HG03565 (cell line): ENCODE data around the gene HNRNPUL1.
"Not testable (repeated sequence)": the region's sequence is repeated elsewhere in the genome, so short reads cannot be mapped to it uniquely, and the experiment has no call there.

Experiments
- ATAC-seq: cut with Tn5 transposase; IDR thresholded peaks from one replicate; pipeline ENCODE4 v1.9.1; 2021; ENCODE audit warnings: mild to moderate bottlenecking, moderate library complexity; ENCODE audit not compliant: unreplicated experiment

Gene HNRNPUL1

GRCh38 chr19:41273076-41273475 is 8.9 kb downstream of the HNRNPUL1 start:
- ATAC-seq, result no peak

GRCh38 chr19:41274802-41275201 is 10.6 kb downstream of the HNRNPUL1 start:
- ATAC-seq, result no peak

- ATAC-seq, result no peak
Measured at GRCh38 chr19:41276231-41276630, 12.1 kb downstream of the HNRNPUL1 start.

DNA sequence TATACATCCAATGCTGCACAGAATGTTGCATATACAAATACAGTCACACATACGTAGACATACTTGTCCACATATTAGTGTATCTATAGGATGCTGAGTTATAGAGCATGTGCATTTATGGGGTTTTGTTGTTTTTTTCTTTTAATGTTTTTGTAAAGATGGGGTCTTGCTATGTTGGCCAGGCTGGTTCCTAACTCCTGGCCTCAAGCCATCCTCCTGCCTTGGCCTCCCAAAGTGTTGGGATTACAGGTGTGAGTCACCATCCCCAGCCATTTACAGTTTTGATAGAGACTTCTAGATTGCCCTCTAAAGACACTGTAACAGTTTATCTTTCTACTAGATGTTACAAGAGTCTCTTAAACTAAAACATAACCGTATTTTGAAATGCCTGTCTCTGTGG is 14.3 kb downstream of the HNRNPUL1 start:
- no peak for ATAC-seq

DNA sequence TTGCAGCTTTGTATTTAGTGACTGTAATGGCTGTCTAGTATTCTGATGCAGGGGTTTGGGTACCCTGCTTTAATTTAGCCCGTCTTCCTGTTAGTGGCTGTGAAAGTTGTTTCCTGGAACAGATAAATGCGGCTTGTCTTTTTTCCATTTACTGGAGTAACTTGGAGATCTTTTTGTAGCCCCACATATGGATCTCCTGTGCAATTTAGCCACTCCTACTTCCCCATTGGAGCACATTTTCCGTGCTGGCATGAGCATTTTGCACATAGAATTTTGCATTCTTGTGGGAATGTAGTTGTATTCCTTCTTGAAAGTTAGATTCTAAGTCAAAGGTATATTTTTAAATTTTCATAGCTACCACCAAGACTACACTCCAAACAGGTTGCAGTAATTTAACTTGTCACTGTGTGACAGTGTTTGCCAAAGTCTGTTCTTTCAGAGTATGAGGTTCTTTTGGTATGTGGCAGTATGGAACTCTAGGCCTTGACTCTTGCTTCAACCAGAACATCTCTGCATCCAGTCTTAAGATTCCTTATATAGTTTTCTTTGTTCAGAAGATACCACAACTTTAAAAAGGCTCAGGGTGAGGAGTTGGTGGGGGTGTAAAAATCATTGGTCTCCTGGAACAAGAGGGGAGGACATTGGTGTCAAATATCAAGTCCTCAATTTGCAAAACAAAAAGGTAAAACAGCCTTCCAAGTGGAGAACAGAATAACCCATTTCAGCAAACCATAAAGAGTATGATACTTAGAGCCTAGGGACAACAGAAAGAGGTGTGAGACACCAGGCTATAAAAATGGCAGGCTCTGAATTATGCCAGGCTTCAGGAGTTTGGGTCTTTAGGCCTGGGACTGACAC is 24.7 kb downstream of the HNRNPUL1 start:
- no peak for ATAC-seq

DNA sequence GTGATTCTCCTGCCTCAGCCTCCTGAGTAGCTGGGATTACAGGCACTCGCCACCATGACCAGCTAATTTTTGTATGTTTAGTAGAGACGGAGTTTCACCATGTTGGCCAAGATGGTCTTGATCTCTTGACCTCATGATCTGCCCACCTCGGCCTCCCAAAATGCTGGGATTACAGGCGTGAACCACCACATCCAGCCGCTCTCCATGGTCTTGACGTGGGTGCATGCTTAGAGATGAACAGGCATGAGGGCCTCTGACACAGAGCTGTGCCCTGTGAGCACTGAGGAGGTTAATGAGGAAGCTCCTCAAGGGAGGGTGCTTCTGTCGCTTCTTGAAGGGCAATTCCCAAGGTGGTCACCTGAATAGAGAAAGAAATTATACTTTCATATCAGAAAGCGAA is 25.6 kb downstream of the HNRNPUL1 start:
- not testable (repeated sequence) for ATAC-seq

GRCh38 chr19:41294393-41294792 is 30.2 kb downstream of the HNRNPUL1 start:
- no peak for ATAC-seq

GRCh38 chr19:41295499-41295898 is 31.3 kb downstream of the HNRNPUL1 start:
- no peak for ATAC-seq

DNA sequence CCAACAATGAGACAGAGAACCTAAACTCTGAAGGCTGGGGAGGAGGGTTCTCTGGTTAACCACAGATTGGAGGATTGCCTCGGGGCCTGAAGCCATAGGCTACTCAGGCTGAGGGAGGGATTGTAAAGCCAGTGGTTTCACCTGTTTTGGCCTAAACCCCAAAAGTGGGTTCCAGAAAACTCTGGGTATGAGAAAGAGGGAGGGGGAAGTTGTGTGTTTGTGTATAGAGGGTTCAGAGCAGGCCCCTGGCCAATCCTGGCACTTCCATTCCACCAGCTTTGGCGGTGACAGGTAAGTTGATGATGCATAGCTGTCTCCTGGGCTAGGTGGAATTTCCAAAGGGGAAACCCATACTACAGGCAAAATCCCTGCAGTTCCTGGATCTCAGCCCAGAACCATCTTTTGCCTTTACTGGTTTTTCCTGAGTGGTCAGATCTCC is 32.3 kb downstream of the HNRNPUL1 start:
- no peak for ATAC-seq

DNA sequence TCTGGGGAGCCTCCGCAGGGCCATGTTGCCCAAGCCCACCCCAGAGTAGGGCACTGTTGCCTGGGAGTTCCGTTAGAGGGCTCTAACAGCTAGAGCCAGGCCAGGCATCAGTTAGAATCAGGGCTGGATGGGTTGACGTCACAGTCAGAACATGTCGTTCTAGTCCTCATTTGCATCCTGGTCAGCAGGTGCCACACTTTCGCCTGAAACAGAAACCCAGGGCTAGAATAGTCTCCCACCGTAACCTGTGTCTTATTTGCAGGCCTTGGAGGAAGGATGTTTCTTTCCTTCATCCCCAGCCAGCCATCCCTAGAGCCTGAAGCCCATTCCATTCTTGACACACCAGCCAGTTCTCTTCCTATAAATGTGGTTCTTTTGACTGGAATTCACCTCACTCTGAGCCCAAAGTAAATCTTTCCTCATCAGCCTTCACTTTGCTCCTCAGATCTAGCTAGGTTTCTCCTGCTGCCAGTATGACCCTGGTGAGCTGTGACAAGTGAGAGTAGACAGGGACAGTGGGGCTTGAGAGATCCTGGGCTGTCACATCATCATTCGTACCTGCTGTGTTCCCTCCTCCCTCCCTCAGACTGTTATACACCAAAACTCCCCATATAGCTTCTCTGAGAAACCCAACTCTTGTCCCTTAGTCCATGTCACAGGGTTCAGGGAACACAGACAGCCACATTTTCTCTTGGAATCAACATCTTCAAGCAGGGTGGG is 33.6 kb downstream of the HNRNPUL1 start:
- ATAC-seq, result peak; percentile 50

GRCh38 chr19:41298348-41298964 is 34.3 kb downstream of the HNRNPUL1 start:
- ATAC-seq, result no peak

GRCh38 chr19:41299046-41299754 is 35.0 kb downstream of the HNRNPUL1 start:
- no peak for ATAC-seq

DNA sequence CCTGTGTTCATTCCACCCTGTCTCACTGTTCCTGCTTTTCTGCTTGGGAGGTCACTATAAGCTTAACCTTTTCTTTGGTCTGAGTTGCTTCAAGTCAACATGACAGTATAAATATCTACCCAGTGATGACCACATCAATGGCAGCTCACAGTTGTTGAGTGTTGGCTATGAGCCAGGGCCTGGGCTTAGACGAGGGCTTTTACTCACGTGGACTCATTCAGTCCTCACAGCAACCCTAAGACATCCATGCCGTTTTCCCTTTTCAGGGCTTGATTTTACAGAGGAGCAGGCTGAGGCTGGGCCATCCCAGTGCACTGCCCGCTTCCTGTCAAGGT is 35.5 kb downstream of the HNRNPUL1 start:
- ATAC-seq, result no peak

GRCh38 chr19:41300555-41300954 is 36.4 kb downstream of the HNRNPUL1 start:
- no peak for ATAC-seq

- ATAC-seq, result no peak
Measured at GRCh38 chr19:41302624-41303351, 38.6 kb downstream of the HNRNPUL1 start.

DNA sequence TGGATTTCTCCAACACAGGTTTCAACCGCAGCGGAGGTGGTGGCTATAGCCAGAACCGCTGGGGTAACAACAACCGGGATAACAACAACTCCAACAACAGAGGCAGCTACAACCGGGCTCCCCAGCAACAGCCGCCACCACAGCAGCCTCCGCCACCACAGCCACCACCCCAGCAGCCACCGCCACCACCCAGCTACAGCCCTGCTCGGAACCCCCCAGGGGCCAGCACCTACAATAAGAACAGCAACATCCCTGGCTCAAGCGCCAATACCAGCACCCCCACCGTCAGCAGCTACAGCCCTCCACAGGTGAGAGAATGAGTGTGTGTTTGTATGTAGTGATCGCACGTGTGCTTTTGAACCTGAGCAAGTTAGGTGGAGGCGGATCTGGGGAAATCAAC is 39.8 kb downstream of the HNRNPUL1 start:
- ATAC-seq, result no peak

DNA sequence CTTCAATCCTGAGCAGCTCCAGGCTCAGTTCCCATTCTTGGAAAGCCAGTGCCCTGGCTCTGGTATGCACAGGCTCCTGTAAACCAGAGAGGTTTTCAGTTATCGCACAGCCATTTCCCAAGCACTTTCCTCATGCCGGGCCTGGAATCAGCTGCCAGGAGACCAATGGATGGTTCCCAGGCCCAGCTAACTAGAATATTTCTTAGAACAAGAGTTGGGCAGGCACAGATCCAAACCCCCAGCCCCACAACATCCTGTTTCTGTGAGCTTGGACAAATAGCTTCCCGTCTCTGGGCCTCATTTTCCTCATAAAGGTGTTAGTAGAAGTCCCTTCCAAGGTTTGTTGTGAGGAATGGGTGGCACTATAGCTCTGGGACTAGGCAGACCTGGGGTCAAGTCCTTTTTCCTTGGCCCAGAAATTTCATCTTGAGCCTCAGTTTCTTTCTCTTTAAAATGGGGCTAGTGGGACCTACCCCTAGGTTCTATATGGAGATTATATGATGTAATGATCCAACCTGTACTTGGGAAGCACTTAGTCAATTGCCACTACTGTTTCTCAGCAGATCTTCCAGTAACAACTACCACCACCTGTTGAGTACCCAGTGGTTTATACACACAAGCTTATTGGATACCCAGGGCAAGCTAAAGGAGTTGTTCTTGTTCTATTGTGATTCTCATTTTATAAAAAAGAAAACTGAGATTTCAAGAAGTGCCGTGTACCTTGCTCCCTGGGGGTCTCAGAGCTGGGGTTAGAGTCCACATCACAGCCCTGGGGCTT is 40.7 kb downstream of the HNRNPUL1 start:
- ATAC-seq, result no peak

- ATAC-seq, result no peak
Measured at GRCh38 chr19:41305927-41306793, 42.0 kb downstream of the HNRNPUL1 start.
